OCI-LY1 (cell line): Measurements from ENCODE around the gene FOXS1.

Experiments
- H2AFZ ChIP-seq: fragments of 200-600 bp; sonication (generic), shearing (Covaris generic); 2 replicates; pipeline ENCODE4 v1.6.0; 2014; ENCODE audit warnings: antibody characterized with exemption, mild to moderate bottlenecking, low read length
- H3F3A ChIP-seq: fragments of 200-600 bp; sonication (generic), shearing (Covaris generic); 2 replicates; pipeline ENCODE4 v1.6.0; 2014; ENCODE audit warnings: mild to moderate bottlenecking, antibody characterized with exemption, low read length, moderate library complexity; ENCODE audit not compliant: insufficient read depth
- H3K27ac ChIP-seq: fragments of 200-600 bp; sonication (generic); 2 replicates; pipeline ENCODE4 v1.5.1; 2014; ENCODE audit warnings: low read length, mixed run types, mild to moderate bottlenecking, low read depth; ENCODE audit not compliant: poor library complexity, severe bottlenecking
- H3K27me3 ChIP-seq: fragments of 200-600 bp; sonication (generic); 2 replicates; pipeline ENCODE4 v1.6.0; 2014; ENCODE audit warnings: antibody characterized with exemption, mild to moderate bottlenecking, low read length, moderate library complexity; ENCODE audit not compliant: insufficient read depth
- H3K36me3 ChIP-seq: fragments of 200-600 bp; sonication (generic); 2 replicates; pipeline ENCODE4 v1.6.1; 2014; ENCODE audit warnings: mild to moderate bottlenecking, antibody characterized with exemption, low read length, moderate library complexity, mixed read lengths; ENCODE audit not compliant: insufficient read depth
- H3K4me1 ChIP-seq: fragments of 200-600 bp; sonication (generic); 2 replicates; pipeline ENCODE4 v1.5.1; 2014; ENCODE audit warnings: mild to moderate bottlenecking, low read length, moderate library complexity; ENCODE audit not compliant: insufficient read depth, severe bottlenecking
- H3K4me2 ChIP-seq: fragments of 200-600 bp; sonication (generic), shearing (Covaris generic); 2 replicates; pipeline ENCODE4 v1.6.1; 2014; ENCODE audit warnings: low read length
- H3K4me3 ChIP-seq: fragments of 200-600 bp; sonication (generic); 2 replicates; pipeline ENCODE4 v1.5.1; 2014; ENCODE audit warnings: low read length, low read depth, mild to moderate bottlenecking, mixed read lengths; ENCODE audit not compliant: poor library complexity, severe bottlenecking
- H3K79me2 ChIP-seq: fragments of 200-600 bp; shearing (Covaris generic); 2 replicates; pipeline ENCODE4 v1.6.1; 2016; ENCODE audit warnings: mixed run types, low read length, mixed read lengths; ENCODE audit not compliant: insufficient read depth
- H3K9ac ChIP-seq: fragments of 200-600 bp; sonication (generic), shearing (Covaris generic); 2 replicates; pipeline ENCODE4 v1.6.1; 2014; ENCODE audit warnings: mild to moderate bottlenecking, low read length, mixed read lengths
- H3K9me2 ChIP-seq: fragments of 200-600 bp; sonication (generic), shearing (Covaris generic); 2 replicates; pipeline ENCODE4 v1.6.1; 2014; ENCODE audit warnings: low read depth, mild to moderate bottlenecking, low read length, mixed read lengths
- H3K9me3 ChIP-seq: fragments of 200-600 bp; shearing (Covaris generic); 2 replicates; pipeline ENCODE4 v1.6.1; 2014; ENCODE audit warnings: low read length, mixed read lengths
- H4K20me1 ChIP-seq: fragments of 200-600 bp; sonication (generic), shearing (Covaris generic); 2 replicates; pipeline ENCODE4 v1.6.0; 2016; ENCODE audit warnings: mild to moderate bottlenecking, low read length; ENCODE audit not compliant: insufficient read depth
- CTCF ChIP-seq: fragments of 200-600 bp; sonication (generic), shearing (Covaris generic); IDR thresholded peaks from 2 replicates; pipeline ENCODE4 v1.5.1; 2017; ENCODE audit warnings: mild to moderate bottlenecking, antibody characterized with exemption, low read length, moderate library complexity, mixed read lengths
- EZH2 ChIP-seq: fragments of 200-600 bp; sonication (generic), shearing (Covaris generic); IDR thresholded peaks from 2 replicates; pipeline ENCODE4 v1.8.0; 2017; ENCODE audit warnings: borderline replicate concordance, mixed run types, mild to moderate bottlenecking, antibody characterized with exemption, low read length, moderate library complexity, mixed read lengths

FOXS1 gene

DNA sequence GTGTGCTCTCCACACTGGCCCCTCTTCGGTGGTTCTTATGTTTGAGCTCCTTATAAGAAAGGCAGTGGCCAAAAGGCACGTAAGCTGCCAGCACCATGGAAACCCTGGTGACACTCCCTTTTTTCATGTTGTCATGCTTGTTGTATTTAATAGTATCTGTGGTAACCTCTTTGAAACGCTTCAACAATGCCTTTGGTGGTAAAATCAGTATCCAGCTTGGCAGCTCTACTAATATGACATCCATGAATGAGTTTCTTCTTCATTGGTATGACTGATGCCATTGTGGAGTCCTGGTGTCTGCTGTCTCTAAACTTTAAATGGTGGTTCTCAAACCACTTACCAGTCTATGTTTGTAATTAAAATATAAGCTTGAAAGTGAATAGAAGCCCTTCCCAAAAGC is 36.9 kb downstream of the FOXS1 start:
- Histone ChIP-seq H4K20me1 (no peaks in the 10 kb centered on the region), H3K79me2 (no peaks in the 10 kb centered on the region), H2AFZ (no peak overlapping the region), H3K9me3 (no peaks in the 10 kb centered on the region), H3K9ac (no peak overlapping the region), H3K4me2 (no peak overlapping the region), H3K36me3 (peaks cover 26% of the 10 kb centered on the region; the same call in 1 of the 2 replicates), H3K4me1 (no peaks in the 10 kb centered on the region), H3K27ac (no peak overlapping the region), H3K4me3 (no peak overlapping the region), H3K27me3 (no peaks in the 10 kb centered on the region), H3F3A (no peaks in the 10 kb centered on the region), H3K9me2 (no peaks in the 10 kb centered on the region)
- TF ChIP-seq EZH2: no peak
- TF ChIP-seq CTCF: no peak

GRCh38 chr20:31806564-31807355 is 38.6 kb downstream of the FOXS1 start:
- H3K9ac ChIP-seq: no peak overlapping the region

DNA sequence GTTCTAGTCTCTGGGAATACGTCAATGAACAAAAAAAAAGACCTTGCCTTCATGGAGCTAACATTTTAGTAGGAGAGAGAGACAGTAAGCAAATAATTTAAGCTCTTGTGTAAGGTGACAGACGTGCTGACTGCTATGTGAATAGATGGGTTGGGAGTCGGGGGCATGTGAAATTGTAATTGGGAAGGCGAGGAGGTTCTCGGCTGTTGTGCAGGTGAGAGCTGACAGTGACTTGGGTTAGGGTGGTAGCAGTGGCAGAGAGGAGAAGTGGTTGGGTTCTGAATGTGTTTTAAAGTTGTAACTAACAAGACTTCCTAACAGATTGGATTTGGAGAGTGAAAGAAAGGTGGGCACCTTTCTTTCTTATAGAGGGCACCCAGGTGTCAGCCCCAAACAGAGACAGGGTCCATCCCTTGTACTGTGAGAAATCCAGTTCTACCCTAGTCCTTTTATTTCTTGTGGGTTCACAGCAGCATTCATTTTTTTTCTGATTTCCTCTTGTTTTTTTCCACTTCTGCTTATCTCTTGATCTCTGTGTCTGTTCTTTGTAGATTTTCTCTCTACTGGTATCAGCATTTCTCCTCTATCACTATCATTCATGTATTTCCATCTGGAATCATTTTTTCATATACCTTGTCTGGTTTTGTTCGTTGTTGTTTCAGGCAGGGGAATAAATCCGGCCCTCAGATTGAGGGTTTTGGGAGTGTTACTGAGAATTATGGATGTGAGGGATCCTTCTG is 41.7 kb downstream of the FOXS1 start:
- no peaks in the 10 kb centered on the region for H3K9me2 ChIP-seq
- H3K4me2 ChIP-seq: no peak overlapping the region
- TF ChIP-seq CTCF: no peak
- TF ChIP-seq EZH2: no peak
- H4K20me1 ChIP-seq: no peaks in the 10 kb centered on the region
- H3K9me3 ChIP-seq: no peaks in the 10 kb centered on the region
- no peak overlapping the region for H3K9ac ChIP-seq
- H3K4me3 ChIP-seq: no peak overlapping the region
- peaks cover 73% of the 10 kb centered on the region for H3K36me3 ChIP-seq
- H3K27ac ChIP-seq: no peak overlapping the region
- no peaks in the 10 kb centered on the region for H3F3A ChIP-seq
- no peaks in the 10 kb centered on the region for H3K79me2 ChIP-seq
- no peaks in the 10 kb centered on the region for H3K27me3 ChIP-seq
- H2AFZ ChIP-seq: no peak overlapping the region
- H3K4me1 ChIP-seq: no peaks in the 10 kb centered on the region

More at GRCh38 chr20:31806564-31807355, 38.6 kb downstream of the FOXS1 start:
- Histone ChIP-seq H3K79me2 (no peaks in the 10 kb centered on the region), H3K36me3 (peaks cover 43% of the 10 kb centered on the region; the same call in 1 of the 2 replicates), H3K9me3 (no peaks in the 10 kb centered on the region), H3K9me2 (no peaks in the 10 kb centered on the region), H4K20me1 (no peaks in the 10 kb centered on the region), H3K4me3 (no peak overlapping the region), H3K27ac (no peak overlapping the region), H3F3A (no peaks in the 10 kb centered on the region), H3K4me1 (no peaks in the 10 kb centered on the region), H2AFZ (no peak overlapping the region), H3K27me3 (no peaks in the 10 kb centered on the region), H3K4me2 (no peak overlapping the region)
- no peak for TF ChIP-seq EZH2
- no peak for TF ChIP-seq CTCF
